Islet of Langerhans (tissue), 1 donor: ENCODE data around the gene TCAP.

Source experiments
- FAIRE-seq: peaks from one replicate; lab custom pipeline; 2011; peaks lifted over from hg19 to GRCh38; lab: Jason Lieb, UNC

The TCAP gene

DNA sequence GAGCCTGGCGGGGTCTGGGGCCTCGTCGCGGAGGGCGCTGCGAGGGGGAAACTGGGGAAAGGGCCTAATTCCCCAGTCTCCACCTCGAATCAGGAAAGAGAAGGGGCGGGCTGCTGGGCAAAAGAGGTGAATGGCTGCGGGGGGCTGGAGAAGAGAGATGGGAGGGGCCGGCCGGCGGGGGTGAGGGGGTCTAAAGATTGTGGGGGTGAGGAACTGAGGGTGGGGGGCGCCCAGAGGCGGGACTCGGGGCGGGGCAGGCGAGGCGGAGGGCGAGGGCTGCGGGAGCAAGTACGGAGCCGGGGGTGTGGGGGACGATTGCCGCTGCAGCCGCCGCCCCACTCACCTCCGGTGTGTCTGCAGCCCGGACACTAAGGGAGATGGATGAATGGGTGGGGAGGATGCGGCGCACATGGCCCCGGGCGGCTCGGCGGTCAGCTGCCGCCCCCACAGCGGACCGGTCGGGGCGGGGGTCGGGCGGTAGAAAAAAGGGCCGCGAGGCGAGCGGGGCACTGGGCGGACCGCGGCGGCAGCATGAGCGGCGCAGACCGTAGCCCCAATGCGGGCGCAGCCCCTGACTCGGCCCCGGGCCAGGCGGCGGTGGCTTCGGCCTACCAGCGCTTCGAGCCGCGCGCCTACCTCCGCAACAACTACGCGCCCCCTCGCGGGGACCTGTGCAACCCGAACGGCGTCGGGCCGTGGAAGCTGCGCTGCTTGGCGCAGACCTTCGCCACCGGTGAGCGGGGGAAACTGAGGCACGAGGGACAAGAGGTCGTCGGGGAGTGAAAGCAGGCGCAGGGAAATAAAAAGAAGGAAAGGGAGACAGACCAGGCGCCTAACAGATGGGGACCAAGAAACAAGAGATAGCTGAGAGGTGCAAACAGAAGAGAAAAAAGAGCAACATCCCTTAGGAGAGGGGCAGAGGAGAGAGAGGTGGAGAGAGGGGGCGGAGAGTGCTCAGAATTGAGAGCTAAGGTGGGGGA lies 3.1 kb downstream of the TCAP start, which contains the start of gene PNMT:
Gene PNMT (plus strand): TSS at position 509 of the 980 bp plus-strand sequence. CDS start 23 bp downstream, at position 532.
- no peak for FAIRE-seq

DNA sequence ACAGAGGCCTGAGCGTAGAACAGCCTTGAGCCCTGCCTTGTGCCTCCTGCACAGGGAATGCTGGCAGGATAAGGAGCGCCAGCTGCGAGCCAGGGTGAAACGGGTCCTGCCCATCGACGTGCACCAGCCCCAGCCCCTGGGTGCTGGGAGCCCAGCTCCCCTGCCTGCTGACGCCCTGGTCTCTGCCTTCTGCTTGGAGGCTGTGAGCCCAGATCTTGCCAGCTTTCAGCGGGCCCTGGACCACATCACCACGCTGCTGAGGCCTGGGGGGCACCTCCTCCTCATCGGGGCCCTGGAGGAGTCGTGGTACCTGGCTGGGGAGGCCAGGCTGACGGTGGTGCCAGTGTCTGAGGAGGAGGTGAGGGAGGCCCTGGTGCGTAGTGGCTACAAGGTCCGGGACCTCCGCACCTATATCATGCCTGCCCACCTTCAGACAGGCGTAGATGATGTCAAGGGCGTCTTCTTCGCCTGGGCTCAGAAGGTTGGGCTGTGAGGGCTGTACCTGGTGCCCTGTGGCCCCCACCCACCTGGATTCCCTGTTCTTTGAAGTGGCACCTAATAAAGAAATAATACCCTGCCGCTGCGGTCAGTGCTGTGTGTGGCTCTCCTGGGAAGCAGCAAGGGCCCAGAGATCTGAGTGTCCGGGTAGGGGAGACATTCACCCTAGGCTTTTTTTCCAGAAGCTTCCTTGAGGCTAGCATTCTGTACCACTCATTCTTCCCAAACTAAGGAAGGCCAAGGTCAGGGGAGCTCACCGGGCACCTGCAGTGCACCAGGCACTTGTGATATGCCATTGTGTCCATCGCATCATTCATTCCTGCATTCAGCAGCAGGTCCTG lies 5.0 kb downstream of the TCAP start:
- FAIRE-seq, result no peak

DNA sequence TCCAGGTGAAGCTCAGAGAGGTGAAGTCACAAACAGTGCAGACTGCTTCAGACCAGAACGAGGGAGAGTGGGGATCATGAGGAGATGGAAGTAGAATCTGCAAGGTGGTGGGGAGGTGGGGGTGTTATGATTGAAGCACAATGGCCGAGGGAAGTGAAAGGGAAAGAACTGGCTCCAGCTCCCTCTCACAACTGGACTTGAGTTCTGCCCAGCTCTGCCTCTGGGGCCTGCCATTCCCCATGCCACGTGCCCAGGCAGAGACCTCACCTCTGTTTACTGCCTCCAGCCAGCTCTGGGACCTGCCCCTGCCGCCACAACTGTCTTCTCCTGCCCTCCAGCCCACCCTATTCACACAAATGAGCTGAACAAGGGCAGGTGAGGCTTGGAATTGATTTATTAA lies 5.6 kb downstream of the TCAP start:
- no peak for FAIRE-seq

DNA sequence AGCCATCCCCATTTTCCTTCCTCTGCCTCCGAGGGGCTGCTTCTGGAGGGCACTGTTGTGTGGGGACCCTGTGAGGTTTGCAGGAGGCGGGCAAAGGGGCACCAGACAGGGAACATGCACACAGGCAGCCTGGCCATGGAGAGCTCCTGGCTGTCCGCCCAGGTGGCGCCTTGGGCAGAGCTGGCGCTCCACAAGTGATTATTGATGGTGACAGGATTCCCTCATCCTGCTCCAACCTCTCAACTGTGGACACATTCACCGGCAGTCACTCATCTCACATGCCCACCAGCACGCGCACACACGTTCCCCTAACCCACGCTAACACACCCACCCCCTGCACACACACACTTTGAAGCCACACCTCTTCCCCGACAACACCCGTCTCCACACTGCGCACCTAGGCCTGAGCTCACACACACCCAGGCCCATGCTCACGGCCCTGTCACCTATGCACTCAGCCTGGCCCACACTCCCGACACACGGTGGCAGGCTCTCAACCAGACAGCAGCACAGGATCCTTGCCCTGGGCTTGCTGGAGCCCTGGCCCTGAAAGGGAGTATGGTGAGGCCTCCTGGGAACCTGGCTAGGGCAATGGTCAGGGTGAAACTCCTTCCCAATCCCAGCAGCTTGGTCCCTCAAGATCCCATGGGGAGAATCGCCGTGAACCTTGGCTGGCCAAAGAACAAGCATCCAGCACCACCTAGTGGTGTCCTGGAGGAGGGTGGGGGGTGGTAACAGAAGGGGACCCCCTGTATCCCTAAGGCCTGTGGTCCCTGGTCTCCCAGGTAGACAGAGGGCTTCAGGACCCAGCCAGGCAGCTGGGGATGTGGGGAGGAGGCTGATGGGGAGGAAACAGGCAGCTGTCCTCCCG lies 6.7 kb downstream of the TCAP start:
- no peak for FAIRE-seq

DNA sequence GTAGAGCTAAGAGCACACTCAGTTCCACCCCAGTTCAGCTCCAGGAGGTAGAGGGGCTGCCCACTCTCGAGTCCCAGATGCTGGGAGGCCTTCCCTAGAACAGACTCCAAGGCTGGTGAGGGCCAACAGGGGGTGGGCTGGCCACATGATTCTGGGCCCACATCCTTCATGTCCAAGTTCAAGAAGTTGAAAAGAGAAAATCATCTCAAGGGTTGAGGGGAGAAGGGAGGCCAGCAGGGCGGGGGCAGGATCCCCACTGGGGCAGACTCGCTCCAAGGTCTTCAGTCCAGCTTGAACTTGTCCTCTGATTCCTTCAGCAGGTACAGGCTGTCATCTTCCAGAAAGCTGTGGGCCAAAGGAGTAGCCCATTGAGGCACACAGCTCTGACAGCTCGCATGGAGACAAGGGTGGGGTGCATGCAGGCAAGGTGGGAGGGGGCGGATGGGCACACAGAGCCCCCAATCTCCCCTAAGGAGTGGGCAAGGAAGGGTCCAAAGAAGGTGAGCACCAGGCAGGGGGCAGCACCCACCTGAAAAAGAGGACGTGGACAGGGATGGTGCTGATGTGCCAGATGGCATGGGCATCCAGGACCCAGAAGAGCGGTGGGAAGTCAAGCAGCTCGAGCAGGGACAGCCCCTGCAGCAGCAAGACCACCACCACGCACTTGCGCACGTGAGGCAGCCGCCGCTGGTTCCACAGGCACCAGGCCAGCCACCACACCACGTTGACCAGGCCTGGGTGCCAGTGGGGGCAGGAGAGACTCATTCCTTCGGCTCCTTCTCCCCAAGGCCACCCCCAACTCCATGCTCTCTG lies 7.6 kb downstream of the TCAP start:
- no peak for FAIRE-seq

DNA sequence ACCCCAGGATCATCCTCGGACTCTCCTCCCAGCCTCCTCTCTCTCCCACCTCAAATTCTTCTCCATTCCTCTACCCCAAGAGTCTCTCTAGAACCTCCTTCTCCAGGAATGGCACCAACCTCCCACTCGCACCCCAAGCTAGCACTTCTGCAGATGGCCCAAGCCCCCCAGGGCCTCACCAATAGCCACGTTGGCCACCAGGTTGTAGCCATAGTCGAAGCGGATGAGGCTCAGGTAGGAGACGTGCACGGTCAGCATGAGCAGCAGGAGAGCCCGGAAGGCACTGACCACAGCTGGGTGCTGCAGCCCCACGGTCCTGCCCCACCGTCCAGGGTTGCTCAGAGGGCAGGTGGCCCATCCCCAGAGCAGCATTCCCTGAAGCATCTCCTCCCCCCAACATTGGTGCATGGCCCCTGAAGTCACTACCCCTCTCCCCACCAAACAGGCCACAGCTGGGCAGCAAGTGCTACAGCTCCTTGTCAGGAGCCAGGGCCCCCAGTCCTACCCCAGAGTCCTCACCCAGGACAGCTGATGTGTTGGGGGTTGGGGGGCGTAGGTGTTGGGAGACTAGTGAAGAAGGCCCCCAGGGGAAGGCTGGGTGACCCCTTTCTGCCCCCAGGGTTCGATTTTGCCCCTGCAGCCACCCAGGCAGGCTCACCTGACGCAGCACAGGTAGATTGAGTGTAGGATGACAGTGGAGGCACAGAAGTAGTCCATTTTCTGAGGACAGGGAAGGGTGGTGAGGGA lies 8.4 kb downstream of the TCAP start:
- no peak for FAIRE-seq

DNA sequence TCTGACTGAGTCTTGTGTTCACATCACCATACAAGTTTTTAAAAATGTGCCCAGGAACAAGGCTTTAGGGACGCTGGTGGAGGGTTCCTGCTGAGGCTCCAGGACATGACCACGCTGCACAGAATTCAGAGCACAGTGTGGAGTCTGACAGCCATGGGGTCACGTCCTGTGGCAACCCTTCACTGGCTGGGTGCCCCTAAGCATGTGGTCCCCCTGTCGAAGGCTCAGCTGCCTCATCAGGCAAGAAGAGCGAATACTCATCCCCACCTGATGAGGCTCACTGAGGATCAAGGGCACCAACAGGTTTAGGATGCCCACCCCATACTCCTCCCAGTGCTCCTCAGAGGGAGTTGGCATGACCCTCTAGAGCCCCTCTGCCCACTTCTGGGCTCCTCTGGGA lies 9.0 kb downstream of the TCAP start:
- no peak for FAIRE-seq

DNA sequence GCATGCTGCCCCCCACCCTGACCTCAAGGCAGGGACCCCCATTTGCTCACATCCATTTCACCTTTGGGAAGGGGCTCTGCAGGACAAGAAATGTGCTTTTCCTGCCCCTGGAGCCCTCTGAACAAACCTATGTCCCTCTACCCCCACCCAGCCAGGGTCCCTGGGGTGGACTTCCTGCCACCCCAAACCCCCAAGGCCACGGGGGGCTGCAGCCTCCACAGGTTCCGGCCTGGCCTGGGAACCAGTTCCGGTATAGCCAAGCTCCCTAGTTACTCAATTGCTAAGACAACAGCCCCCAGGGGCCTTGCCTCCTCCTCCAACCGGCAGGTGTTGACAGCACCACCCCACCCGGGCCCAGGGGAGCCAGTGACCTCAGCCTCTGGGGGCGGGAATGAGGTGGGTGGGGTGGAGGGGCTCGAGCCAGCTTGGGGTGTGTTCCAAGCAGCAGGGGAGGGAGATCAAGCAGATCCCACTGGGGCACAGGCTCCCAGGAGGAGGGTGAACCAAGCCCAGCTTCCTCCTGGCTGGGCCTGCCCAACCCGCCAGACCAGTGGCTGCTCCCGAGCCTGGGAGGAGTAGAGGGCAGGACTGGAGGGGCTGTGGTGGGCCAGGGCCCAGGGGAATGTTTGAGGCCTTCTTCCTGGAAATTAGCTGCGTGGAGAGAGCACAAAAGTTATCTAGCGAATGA lies 9.7 kb downstream of the TCAP start:
- FAIRE-seq, result no peak

DNA sequence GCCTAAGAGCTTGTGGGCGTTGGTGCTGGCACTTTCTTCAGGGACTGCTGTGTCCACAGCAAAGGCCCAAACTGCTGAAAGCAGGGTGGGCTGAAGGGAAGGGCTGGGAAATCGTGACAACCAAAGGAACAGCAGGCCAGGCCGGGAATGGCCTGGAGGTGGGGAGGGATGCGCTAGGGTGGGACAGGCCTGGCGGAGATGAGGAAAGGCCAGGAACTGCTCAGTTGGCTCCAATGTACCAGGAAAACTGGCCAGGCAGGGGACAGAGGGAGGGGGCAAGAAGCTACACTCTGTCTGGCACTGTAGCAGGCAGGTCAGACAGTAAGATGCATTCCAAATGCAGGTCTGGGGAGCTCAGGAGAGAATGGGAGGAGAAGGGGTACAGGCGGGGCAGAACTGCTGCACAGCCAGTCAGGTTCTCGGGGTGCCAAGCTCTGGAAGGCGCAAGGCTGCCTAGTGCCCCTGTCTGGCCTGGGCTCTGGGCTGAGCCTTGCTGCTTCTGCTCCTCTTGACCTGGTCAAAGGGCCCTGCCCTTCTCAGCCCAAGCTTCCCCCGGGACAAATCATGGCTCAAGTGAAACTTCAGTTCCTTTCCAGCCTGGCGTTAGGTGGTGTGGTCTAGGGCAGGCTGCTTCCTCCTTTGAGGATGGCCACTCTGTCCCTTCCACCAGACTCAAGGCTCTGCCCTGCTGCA lies 10.4 kb downstream of the TCAP start:
- no peak for FAIRE-seq

DNA sequence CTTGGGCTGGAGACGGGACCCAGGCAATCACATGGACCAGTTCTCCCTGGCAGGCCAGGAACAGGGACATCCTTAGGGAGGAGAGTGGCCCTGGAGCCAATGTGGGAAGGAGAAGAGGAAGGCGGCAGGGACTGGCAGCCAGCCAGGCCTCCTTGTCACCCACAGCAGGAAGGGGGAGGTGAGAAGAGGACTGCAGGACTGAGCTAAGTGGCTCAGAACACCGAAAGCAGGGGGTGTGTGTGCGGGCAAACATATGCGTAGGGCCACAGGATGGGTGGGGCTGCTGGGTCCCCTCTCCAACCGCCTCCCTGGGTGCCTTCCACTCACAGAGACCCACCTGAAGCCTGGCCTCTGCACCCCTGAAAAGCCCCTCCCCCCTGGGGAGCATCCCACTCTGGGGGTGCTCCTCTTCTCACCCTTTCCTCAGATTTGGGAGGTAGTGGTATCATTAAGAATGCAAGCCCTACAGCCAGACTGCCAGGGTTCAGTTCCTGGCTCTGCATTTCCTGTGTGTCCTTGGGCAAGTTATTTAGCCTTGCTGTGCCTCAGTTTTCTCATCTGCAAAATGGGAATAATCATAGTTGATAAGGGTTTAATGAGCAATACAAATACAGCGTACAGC lies 11.2 kb downstream of the TCAP start:
- FAIRE-seq, result no peak

DNA sequence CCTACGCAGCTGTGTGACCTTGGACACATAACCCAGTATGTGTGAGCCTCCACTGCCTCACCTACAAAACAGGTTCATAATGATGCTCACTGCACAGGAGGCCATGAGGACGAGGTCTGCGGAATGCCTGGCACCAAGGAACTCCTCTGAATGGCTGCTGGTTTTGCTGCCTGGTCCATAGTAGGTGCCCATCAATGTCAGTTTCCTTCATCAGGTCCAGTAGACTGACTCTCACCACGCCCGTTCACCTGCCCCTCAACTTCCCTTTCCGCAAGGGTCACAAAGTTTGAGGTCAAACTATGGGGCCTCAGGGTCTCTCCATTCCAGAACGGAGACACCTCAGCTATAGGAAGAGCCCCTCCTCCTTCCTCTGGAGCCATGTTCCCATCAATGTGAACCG lies 11.9 kb downstream of the TCAP start:
- no peak for FAIRE-seq

DNA sequence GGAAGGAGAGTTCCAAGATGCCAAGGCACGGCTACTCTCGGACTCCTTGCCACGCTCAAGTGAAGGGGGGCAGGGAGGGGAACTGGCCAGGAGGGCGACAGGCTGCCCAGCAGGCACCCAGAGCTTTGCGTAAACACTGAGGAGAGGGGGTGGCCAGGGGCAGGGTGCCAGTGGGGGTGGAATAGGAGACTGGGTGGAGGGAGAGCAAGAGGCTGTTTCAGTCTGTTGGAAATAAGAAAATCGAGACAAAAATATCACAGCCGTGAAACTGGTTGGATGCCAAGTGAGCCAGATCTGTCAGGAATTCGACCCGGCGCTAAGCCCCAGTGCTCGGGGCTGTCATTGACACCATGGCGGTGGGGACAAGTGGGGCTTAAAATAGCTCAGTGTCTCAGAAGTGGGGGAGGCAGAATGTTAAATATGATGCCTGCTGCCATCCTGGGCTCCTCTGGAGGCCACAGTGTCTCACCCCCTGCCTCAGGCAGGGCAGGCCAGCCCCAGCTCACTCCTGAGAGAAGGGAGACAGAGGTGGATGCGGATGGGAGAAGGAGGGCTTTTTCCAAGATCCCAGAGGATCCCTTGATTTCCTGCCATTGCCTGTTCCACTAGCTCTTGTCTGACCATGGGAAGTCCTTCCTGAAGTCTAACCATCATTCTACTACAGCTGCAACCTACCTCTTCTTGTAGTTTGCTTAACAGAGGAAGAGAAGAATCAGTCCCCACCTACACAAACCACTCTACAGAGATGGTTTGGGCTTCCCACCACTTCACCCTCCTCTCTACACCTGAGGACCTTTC lies 12.6 kb downstream of the TCAP start:
- no peak for FAIRE-seq

DNA sequence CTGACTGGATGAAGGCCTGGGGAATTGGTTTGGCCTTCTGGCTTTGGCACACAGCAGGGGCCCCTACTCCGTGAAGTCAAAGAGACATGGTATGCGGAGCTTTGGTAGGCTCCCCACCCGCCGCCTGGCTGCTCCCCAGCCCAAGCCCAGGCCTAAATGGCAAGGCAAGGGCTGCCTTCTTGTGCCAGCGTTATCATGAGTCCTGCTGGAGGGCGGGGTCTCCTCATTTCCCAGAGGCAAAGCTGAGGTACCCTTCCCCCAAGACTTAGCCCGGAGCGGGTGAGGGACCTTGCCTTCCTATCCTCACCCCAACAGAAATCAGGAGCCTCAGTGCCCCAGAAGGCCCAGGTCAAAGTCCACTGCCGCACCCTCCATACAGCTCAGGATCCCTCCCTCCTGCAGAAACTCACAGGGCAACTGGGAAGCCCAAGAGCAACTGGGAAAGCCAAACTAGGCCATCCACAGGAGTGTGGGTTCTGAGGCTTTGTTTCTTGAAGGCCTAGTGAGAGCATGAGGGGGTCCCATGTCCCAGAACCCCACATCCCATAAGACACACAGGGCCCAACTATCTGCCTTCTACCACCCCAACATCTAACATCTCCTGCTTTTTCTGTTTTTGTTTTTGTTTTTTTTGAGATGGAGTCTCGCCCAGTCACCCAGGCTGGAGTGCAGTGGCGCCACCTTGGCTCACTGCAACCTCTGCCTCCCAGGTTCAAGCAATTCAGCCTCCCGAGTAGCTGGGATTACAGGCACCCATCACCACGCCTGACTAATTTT lies 13.4 kb downstream of the TCAP start:
- no peak for FAIRE-seq

DNA sequence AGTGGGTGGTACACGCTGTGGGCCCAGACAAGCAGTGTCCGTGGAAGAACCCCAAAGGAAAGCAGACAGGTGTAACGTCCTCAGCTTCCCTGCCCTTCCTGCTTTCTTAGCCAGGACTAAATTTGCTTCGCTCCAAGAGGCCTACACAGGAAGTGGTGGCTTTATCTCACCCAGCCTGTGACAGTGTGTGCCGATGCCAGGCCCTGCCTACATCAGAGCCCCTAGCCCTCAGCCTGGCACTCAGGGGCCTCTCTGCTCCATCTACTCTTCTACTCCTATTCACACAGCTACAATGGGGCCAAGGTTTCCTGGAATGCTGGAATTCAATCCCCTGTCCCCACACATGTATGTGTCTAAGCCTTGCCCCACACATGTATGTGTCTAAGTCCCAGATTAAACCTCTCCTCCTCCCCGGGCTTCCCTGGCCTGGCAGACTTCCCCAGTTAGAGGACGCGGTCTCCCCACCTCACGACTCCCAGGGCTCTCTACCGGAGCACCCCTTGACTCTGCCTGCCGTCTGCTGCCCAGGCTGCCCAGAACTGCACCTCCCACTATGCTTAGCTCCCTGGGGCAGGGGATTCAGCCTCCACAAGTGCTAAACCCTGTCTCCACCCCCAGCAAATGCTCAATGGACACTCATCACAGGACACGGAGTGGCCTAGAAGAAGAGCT lies 14.5 kb downstream of the TCAP start:
- FAIRE-seq, result no peak

DNA sequence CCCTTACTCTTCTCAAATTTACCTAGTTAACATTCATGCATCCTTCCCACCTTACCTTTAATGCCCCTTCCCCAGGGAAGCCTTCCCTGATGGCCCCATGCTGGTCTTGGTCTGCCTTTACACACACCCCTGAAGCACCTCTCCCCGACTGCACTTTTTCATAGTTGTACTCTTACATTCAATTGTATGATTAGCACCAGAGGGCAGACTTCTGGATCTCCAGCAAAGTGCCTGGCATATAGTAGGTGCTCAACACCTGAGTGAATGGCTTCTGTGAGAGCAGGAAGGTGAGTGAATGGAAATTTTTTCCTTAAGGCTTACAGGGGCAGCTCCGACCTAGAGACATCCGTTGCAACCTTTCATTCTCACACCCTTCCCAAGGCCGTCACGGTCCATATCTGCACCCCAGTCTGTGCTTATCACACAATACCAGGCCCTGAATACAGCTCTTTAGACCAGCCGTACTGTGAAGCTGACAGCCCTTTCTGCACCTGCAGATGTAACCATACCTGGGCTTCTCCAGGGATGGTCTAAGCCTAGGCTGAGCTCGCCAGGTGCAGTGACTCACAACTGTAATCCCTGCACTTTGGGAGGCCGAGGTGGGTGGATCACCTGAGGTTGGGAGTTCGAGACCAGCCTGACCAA lies 18.3 kb downstream of the TCAP start:
- no peak for FAIRE-seq
